GM19193 (cell line): Measurements from ENCODE around the gene MEF2B.

Experiments used
- POLR2A ChIP-seq: IDR thresholded peaks from 4 replicates; pipeline ENCODE4 v1.6.1; 2011; ENCODE audit not compliant: insufficient read depth, insufficient read length; ENCODE audit errors: extremely low read depth

Gene MEF2B

GRCh38 chr19:19146865-19147264, 23.2 kb downstream of the MEF2B start:
- no peak for TF ChIP-seq POLR2A

DNA sequence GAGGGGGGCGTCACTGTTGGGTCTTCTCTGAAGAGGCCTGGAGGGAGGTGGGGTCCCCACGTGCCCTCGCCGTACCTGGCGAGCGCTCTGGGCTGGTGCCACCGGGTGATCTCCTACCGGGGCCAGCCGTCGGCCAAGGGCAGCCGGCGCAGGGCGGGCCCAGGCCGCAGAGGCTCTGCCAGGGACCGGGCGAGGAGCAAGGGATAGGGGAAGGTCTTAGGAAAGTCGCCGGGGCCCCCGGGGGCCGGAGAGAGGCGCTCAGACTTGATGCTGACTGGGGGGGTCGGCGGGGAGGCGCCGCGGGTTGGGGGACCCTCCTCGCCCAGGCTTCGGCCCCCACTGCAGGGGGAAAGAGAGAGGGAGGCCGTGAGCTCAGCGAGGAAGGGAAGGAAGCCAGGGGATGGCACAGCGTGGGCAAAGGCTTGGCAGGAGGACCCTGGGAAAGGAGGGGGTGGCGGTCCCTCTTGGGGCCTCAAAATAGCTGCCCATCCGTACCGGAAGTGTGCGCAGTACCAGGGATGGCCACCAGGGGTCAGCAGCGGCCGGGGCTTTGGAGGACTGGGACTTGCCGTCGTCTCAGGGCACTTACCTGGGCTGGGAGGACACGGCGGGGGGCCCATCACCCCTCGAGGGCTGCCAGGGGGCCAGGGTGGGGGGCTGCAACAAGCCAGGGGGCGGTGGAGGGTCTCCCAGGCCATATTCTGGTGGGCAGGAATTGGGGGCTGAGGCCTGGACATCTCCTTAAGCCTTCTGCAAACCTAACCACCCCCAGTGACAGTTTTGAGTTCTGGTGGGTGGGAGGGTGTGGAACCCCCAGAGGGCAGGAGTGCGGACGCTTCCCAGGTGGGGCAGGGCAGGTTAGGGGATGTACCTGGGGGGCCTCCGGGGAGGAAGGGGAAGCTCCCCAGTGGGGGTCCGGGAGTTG, 24.1 kb downstream of the MEF2B start:
- TF ChIP-seq POLR2A: no peak

- TF ChIP-seq POLR2A: no peak
These were observed 24.8 kb downstream of the MEF2B start for GRCh38 chr19:19145281-19145680.

DNA sequence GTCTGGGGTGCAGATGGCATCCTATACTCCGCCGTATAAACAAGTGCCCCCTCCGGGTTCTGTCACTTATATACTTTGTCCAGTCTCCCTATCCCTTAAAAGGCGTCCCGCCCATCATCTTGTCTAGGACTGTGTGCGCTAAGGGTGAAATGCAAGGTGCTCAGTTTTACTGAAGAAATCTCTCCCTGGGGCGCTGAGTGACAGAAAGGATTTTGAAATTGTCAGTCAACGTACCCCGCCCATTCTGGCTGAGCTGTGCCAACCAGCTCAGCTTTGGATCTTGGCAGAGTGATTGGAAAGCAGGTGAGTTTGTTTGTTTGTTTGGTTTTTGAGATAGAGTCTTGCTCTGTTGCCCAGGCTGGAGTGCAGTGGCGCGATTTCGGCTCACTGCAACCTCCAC, 27.7 kb downstream of the MEF2B start:
- TF ChIP-seq POLR2A: no peak

DNA sequence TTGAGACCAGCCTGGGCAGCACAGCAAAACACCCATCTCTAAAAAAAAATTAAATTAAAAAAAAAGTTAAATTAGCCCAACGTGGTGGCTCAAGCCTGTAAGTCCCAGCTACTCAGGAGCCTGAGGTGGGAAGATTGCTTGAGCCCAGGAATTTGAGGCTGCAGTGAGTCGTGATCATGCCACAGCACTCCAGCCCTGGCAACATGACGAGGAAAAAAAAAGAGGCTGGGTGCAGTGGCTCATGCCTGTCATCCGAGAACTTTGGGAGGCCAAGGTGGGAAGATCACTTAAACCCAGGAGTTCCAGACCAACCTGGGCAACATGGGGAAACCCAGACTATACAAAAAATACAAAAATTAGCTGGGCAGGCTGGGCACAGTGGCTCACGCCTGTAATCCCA, 29.6 kb downstream of the MEF2B start:
- TF ChIP-seq POLR2A: no peak

GRCh38 chr19:19139876-19140229, 30.2 kb downstream of the MEF2B start:
- no peak for TF ChIP-seq POLR2A

DNA sequence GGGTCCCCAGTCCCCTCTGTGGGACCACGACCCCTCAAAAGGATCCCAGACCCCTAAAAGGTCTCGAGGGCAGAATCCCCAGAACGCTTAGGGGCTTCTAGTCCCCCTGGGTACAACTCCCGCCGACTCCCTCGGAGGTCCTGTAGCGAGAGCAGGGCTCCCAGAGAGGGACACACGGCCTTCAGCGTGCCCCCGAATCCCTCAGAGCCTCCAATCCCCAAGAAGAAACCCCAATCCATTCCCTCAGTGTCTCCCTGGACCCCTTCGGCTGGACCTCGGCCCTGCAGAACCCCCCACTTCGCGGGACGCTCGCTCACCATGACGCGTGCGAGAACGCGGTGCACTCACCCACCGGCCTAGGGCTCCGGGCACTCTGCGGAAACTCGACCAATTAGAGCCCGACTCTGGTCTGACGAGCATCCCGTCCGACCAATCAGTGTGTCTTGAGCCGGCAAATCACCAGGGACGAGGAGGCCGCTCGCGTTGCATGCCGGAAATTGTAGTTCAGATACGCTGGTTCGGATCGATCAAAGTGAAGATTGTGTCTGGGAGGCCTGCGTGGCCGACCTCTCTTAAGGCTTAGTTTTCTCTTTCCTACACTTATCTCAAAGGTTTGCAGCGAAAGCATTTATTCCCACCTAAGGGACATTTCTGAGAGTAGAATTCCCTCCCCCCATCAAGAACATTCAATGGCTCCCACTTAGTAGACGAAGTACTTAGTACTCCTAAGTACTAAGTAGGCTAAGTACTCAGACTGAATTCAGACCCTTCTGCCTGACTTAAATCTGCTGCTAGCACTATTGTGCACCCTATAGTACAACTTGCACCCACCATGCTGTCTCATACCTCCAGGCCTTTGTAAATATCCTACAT, 31.7 kb downstream of the MEF2B start, which contains the start of gene TMEM161A:
Gene TMEM161A (minus strand): TSS at position 370 of the 873 bp plus-strand sequence. CDS start 50 bp downstream, at position 320.
- TF ChIP-seq POLR2A: peak; percentile 73

DNA sequence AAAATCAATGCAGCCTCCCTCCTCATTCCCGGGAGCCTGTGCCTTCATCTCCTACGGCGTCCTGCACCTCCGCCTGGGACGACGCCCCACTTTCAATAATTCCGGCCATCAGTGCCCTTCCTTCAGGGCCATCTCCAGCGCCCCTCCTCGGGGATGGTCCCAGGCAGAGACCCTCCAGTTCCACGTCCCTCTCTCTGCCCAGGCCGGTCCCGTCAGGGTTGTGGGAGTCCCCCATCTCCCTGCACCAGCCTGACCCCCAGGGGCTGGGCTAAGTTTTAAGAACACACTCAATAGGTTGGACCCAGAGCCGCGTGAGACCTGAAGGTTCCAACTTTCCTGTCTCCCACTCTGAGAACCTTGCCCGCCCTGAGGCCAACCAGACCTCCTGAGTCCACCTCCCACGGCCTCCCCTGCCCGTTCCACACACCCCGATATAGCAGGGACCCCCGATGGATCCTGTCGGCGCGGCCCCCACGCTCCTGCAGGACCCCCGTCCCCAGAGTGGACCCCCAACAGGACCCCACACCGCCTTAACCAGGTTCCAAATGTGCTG, 32.4 kb downstream of the MEF2B start:
- TF ChIP-seq POLR2A: no peak

DNA sequence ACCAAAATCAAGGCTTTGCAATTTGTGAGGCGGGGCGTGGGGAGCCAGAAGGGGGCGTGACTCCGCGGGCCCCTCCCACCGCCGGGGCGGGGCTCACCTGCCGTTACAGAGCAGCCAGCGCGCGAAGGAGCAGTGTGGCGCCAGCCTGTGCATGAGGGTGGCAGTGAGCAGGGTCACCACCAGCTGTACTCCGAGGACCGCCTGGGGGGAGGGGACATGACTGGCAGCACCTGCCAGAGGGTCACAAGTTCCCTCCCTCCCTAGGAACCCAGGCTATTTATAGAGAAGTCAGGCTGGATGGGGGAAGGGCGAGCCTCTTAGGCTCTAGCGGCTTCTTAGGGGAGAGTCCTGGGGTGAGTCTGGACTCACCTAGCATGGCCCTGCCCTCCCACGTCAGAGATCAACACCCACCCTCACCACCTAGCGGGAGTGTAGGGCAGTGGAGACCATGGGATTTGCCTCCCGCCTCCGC, 35.3 kb downstream of the MEF2B start:
- TF ChIP-seq POLR2A: no peak

GRCh38 chr19:19133985-19134384, 36.1 kb downstream of the MEF2B start:
- no peak for TF ChIP-seq POLR2A

- TF ChIP-seq POLR2A: no peak
These were observed 37.2 kb downstream of the MEF2B start for GRCh38 chr19:19132912-19133311.

GRCh38 chr19:19131989-19132388, 38.1 kb downstream of the MEF2B start:
- TF ChIP-seq POLR2A: no peak

DNA sequence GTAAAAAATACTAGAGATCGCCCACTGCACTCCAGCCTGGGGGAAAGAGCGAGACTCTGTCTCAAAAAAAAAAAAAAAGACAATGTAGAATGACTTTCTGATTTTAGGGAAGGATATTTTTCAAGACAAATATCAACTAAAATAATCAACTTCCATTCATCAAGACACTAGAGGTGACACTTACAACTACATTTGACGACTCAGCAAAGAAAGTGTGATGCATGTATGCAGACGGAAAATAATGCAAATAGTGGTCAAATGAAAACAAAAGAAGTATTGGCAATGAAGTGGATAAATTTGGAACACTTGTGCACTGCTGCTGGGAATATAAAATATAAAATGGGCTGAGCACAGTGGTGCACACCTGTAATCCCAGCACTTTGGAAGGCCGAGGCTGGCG, 44.0 kb downstream of the MEF2B start:
- no peak for TF ChIP-seq POLR2A

DNA sequence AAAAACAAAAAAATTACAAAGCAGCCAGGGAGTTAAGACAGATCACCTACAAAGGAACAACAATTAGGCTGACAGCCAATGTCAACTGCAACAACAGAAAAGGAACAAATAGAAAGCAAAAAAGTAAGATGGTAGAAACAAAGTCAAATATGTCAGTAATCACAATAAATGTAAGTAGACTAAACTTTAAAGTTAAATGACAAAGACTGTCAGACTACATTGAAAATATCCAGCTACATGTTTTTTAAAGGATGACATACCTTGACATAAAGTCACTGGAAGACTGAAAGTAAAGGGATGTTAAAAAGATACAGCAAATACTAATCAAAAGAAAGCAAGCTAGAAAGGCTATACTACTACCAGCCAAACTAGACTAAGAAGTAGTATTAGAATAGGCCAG, 46.7 kb downstream of the MEF2B start:
- TF ChIP-seq POLR2A: no peak

GRCh38 chr19:19122902-19123301, 47.2 kb downstream of the MEF2B start:
- TF ChIP-seq POLR2A: no peak
